Mucosa of stomach (tissue), 1 donor: ENCODE measurements around the gene LDLRAP1.
"Not testable (repeated sequence)": the region's sequence is repeated elsewhere in the genome, so short reads cannot be mapped to it uniquely, and the experiment has no call there.

Experiments
- H3K27me3 ChIP-seq: one replicate; pipeline ENCODE4 v1.7.0; 2013; ENCODE audit warnings: mild to moderate bottlenecking, low read length; ENCODE audit not compliant: control insufficient read depth, insufficient read depth
- H3K36me3 ChIP-seq: one replicate; pipeline ENCODE4 v1.7.0; 2013; ENCODE audit warnings: low read length; ENCODE audit not compliant: control insufficient read depth, insufficient read depth
- H3K4me1 ChIP-seq: one replicate; pipeline ENCODE4 v1.7.0; 2013; ENCODE audit warnings: mild to moderate bottlenecking, low read length; ENCODE audit not compliant: control insufficient read depth, insufficient read depth
- H3K4me3 ChIP-seq: one replicate; pipeline ENCODE4 v1.7.0; 2013; ENCODE audit warnings: low read length
- H3K9ac ChIP-seq: one replicate; pipeline ENCODE4 v1.7.0; 2013; ENCODE audit warnings: mild to moderate bottlenecking, low read length, moderate library complexity
- H3K9me3 ChIP-seq: one replicate; pipeline ENCODE4 v1.7.0; 2013; ENCODE audit warnings: mild to moderate bottlenecking, low read length, moderate library complexity; ENCODE audit not compliant: control insufficient read depth
- donor health status: Pancreatic carcinoma.

Gene LDLRAP1

DNA sequence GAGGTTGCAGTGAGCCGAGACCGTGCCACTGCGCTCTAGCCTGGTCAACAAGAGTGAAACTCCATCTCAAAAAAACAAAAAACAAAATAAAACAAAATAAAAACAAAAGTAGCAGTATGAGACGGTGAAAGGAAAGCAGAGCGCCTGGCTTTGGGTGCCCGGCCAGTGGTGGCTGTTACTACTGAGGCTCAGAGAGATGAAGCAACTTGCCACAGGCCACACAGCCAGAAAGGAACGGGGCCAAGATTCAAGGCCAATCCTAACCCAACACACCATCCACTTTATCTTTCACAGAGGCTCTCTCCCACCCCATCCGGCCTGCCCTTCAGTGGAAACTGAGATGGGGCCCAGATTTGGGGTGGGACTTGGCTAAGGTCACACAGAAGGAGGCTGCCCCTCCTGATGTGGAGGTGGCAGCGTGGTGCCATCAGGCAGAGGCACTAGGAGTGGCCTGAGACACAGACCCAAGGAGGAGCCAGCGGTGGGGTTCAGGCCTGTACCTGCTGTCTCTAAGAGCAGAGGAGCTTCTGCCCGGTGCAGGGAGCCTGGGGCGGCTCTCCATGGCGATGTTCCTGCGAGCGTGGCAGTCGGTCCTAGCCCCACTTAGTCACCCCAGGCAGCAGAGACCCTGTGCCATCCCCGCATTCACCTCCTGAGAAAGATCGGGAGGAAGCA is 33.2 kb downstream of the LDLRAP1 start:
- no peak overlapping the region for H3K9ac ChIP-seq
- H3K36me3 ChIP-seq = no peaks in the 10 kb centered on the region
- H3K4me1 ChIP-seq = peaks cover 17% of the 10 kb centered on the region
- H3K9me3 ChIP-seq = no peaks in the 10 kb centered on the region
- no peak overlapping the region for H3K4me3 ChIP-seq
- peaks cover 4% of the 10 kb centered on the region for H3K27me3 ChIP-seq

DNA sequence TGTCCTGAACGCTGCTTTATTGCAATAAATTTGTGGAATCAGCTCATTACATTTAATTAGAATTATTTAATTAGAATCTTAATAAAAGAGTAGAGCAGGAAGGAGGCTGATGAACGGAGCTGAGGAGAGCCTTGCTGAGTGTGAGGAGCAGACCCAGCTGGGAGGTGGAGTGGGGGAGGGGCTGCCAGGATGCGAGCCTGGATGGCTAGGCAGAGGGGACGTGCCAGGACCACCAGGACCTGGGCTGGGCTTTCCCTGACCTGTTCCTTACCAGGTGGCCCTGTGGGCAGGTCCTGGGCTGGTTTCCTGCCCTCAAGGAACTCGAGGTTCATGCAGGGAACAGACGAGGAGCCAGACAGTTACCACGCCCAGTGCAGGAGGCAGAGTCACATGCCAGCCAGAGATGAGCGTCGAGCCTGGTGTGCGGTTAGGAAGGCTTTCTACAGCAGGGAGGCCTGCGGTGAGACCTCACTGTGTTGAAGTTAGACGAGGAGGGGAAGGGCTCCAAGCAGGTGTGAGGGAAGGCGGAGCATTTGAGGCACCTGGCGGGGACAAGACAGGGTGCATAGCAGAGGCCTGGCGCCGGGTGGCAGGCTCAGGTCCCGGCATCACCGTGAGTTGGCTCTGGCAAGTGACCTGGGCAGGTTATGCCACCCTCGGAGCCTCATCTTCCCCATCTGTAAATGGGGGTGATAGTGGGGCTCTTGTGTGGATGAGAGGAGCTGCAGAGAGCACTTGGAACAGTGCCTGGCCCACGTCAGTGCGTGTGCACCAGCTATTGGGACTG is 33.9 kb downstream of the LDLRAP1 start:
- Histone ChIP-seq H3K4me3 (no peak overlapping the region), H3K4me1 (peaks cover 16% of the 10 kb centered on the region), H3K9ac (no peak overlapping the region), H3K36me3 (no peaks in the 10 kb centered on the region), H3K9me3 (no peaks in the 10 kb centered on the region), H3K27me3 (peaks cover 4% of the 10 kb centered on the region)

DNA sequence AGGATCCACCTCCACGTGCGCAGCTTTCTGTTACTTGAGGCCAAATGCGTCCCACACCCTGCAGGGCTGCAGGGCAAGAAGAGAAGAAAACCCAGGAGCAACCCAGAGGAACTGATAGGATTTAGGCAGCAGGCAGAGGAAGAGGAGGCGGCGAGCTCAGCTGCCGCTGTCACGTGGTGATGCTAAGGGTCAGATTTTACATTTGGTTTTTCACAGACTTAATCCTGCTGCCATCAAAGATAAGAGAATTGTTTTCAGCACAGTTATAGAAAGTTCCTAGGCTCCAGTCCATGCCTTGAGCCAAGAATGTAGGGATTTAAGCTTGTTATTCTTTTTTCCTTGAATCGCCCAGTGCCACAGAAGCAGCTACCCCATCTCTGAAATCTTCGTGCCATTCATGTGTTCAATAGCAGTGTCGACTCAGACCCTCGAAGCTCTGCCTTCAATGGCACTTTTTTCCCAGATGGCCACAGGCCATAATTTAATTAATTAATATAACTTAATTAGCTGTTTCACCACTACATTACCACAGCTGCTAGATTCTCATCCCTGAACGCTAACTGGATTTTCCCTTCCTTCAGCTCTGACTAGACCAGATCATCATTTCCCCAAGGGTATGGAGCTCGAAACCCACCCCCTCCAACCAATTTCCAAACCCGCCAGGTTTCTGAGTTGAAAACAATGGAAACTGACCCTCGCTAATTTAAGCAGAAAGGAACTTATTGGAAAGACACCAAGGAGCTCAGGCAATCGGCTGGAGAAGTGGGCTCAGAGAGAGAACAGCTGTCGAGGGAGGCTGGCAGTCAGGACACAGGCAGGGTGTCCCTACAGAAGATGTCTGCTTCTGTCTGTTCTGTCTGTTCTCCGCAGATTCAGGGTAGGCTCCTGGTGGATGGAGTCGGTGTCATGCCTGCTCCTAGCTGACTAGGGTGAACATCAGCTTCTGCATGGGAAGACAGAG is 36.2 kb downstream of the LDLRAP1 start:
- Histone ChIP-seq H3K4me3 (no peak overlapping the region), H3K36me3 (no peaks in the 10 kb centered on the region), H3K9me3 (no peaks in the 10 kb centered on the region), H3K27me3 (no peaks in the 10 kb centered on the region), H3K4me1 (no peaks in the 10 kb centered on the region), H3K9ac (no peak overlapping the region)

DNA sequence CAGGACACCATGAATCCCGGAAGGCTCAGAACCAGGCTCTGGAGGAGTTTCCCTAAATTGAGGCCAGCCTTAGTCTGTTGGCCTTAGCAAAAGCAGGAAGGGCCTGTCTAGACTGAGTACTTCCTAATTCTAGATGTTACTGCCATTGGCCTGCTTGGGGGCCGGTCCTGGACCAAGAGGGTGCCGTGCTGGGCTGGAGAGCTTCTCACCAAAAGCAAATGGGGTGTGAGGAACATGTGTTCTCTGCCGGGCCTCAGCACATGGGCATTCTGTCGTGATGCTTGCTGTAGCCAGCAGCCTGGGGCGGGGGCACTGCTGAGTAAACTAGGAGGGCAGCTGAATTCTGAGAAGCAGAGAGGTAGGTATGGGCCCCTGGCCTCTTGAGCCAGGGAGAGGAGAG is 37.5 kb downstream of the LDLRAP1 start:
- no peak overlapping the region for H3K4me3 ChIP-seq
- H3K4me1 ChIP-seq = no peaks in the 10 kb centered on the region
- no peaks in the 10 kb centered on the region for H3K9me3 ChIP-seq
- no peaks in the 10 kb centered on the region for H3K36me3 ChIP-seq
- no peaks in the 10 kb centered on the region for H3K27me3 ChIP-seq
- H3K9ac ChIP-seq = no peak overlapping the region

DNA sequence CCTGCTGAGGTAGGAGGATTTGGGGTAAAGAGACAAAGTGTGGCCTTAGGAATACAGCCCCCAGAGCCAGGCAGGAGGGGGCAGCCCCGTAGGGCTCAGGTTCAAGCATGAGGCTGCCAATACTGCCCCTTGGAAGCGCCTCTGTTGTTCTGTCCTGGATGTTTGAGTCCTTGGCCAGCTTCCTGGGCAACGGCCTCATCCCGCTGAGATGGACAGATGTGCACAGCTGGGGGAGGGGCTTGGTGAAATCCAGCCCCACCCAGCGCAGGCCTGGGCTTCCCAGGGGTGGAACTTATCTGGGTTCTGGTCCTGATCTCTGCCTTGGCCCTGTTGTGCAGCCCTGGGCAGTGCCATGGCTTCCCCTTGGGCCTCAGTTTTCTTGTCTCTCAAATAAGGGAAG is 38.4 kb downstream of the LDLRAP1 start:
- H3K9ac ChIP-seq = no peak overlapping the region

DNA sequence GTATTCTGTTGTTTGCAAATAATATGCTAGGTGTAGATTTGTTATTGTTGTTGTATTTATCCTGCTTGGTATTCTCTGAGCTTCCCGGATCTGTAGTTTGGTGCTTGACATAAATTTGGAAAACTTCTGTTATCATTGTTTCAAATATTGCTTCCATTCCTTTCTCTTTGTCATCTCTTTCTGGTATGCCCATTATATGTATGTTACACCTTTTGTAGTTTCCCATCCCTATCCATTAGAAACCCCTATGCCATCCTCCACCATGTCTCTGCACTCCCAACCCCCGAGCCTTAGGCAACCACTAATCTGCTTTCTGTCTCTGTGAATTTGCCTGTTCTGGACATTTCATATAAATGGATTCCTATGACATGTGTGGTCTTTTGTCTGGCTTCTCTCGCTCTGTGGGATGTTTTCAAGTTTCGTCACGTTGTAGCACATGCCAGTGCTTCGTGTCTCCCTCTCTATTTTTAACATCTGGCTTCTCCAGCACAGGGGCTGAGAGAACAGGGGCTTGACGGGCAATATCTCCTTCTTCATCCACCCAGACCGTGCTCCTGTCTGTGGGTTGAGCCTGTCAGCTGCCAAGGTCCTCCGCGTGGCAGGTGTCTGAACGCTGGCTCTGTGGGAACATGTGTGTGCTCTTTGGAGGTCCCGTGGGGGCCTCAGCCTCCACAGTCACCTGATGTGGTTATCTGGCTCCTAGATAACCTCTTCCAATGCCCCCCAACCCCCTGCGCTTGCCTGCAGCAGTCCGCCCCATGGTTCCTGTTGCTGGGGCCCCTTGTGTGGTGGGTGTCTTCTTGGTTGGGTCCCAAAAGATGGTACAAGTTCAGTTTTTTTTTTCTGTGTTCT is 40.3 kb downstream of the LDLRAP1 start:
- H3K9ac ChIP-seq = no peak overlapping the region
- no peaks in the 10 kb centered on the region for H3K9me3 ChIP-seq
- H3K4me1 ChIP-seq = no peaks in the 10 kb centered on the region
- H3K36me3 ChIP-seq = no peaks in the 10 kb centered on the region
- H3K27me3 ChIP-seq = no peaks in the 10 kb centered on the region
- no peak overlapping the region for H3K4me3 ChIP-seq

More for the DNA sequence above, 38.4 kb downstream of the LDLRAP1 start:
- Histone ChIP-seq H3K9me3 (no peaks in the 10 kb centered on the region), H3K4me1 (no peaks in the 10 kb centered on the region), H3K4me3 (no peak overlapping the region), H3K27me3 (no peaks in the 10 kb centered on the region), H3K36me3 (no peaks in the 10 kb centered on the region)

DNA sequence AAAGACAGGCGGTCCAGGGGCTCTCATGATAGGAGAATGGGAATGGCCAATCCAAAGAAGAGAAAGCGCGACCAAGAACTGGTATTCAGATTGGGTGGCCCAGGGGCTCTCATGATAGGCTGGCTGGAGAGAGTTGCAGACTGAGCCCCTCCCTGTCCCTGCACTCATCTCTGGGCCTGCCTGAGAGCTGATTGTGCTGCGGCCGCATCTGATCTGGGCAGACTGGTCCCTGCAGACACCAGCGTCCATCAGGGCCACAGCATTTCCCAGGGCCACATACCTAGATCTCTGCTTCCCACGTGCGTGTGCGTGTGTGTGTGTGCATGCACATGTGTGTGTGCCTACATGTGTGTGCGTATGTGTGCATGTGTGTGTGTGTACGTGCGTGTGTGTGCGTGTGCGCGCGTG is 42.8 kb downstream of the LDLRAP1 start:
- Histone ChIP-seq H3K9me3 (no peaks in the 10 kb centered on the region), H3K4me1 (peaks cover 8% of the 10 kb centered on the region), H3K27me3 (no peaks in the 10 kb centered on the region)

DNA sequence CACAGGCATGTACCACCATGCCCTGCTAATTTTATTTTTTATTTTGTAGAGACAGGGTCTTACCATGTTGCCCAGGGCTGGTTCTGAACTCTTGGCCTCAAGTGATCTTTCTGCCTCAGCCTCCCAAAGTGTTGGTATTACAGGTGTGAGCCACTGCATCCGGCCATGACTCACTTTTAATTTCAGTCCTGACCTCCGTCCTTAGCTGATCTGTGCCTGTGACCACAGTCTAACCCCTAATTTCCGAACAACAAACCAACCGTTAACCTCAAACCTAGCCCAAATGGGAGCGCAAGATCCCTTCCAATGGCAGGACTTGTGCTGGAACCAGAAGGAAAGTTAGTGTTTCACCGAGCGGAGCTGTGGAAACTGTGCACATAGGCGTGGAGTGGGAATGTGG is 43.9 kb downstream of the LDLRAP1 start:
- no peaks in the 10 kb centered on the region for H3K9me3 ChIP-seq

More for the DNA sequence above, 42.8 kb downstream of the LDLRAP1 start:
- no peak overlapping the region for H3K9ac ChIP-seq
- H3K4me3 ChIP-seq = no peak overlapping the region
- H3K36me3 ChIP-seq = no peaks in the 10 kb centered on the region

DNA sequence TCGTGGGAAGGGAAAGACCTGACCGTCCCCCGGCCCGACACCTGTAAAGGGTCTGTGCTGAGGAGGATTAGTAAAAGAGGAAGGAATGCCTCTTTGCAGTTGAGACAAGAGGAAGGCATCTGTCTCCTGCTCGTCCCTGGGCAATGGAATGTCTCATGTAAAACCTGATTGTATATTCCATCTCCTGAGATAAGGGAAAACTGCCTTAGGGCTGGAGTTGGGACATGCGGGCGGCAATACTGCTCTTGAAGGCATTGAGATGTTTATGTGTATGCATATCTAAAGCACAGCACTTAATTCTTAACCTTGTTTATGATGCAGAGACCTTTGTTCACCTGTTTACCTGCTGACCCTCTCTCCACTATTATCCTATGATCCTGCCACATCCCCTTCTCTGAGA is 44.8 kb downstream of the LDLRAP1 start:
- not testable (repeated sequence) for H3K36me3 ChIP-seq, H3K27me3 ChIP-seq, H3K9ac ChIP-seq, H3K4me3 ChIP-seq, H3K4me1 ChIP-seq, H3K9me3 ChIP-seq

More for the DNA sequence above, 43.9 kb downstream of the LDLRAP1 start:
- Histone ChIP-seq H3K9ac (no peak overlapping the region), H3K4me1 (peaks cover 8% of the 10 kb centered on the region), H3K36me3 (no peaks in the 10 kb centered on the region), H3K27me3 (no peaks in the 10 kb centered on the region), H3K4me3 (no peak overlapping the region)

DNA sequence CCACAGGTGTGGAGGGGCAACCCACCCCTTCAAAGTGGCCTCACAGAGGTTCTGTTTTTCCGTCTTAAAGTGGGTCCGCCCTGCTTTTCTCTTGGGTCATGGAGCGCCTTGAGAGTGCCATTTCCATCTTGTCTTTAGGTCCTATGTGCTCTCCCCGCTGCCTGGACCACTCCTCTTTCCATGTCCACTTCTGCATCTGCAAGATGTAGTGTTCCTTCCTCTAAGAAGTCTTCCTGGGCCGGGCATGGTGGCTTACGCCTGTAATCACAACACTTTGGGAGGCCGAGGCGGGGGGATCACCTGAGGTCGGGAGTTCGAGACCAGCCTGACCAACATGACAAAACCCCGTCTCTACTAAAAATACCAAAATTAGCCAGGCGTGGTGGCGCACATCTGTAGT is 45.4 kb downstream of the LDLRAP1 start:
- not testable (repeated sequence) for H3K9me3 ChIP-seq, H3K36me3 ChIP-seq, H3K4me3 ChIP-seq, H3K9ac ChIP-seq, H3K27me3 ChIP-seq, H3K4me1 ChIP-seq

DNA sequence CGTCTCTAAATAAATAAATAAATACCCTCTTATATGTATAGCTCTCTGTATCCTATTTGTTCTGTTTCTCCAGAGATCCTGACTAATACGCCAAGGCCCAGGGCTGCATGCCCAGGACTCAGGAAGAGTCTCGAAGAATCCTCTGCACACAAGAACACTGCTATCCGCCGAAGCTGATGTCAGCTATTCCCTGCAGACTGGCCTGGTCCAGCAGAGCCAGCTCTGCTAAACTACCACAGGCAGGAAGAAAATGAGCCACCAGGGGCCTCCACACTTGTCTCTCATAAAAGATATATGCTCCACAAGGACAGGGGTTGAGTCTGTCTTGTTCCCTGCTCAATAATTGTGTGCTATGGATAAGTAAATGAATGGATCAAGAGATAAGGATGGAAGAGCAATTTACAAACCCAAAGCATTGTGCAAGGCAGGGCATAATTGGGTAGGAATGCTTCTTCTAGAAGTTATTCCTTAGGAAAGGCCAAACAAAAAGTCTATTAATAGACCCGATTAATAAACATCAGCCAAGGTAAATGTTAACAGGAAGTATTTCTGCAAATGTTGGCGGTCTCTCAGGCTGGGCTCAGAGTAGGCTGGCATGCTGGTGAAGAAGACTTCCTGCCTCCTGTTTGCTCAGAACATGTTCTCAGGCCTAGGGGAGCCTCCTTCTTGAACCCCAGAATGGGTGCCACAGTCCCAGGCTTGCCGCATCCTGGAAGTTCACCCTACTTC is 46.9 kb downstream of the LDLRAP1 start:
- no peak overlapping the region for H3K9ac ChIP-seq
- H3K4me3 ChIP-seq = no peak overlapping the region
- no peaks in the 10 kb centered on the region for H3K9me3 ChIP-seq
- no peaks in the 10 kb centered on the region for H3K27me3 ChIP-seq
- peaks cover 8% of the 10 kb centered on the region for H3K4me1 ChIP-seq
- no peaks in the 10 kb centered on the region for H3K36me3 ChIP-seq
